ENCODE measurements around the gene SUMO2. TPM values are rescaled to one million over a fixed set of nuclear protein-coding genes. Genes with fewer than 3 reads are reported as not detected.

The SUMO2 gene
- total and polyA plus RNA-seq, 2 donors from 2014 or later, result 279 to 315 TPM

- H3K36me3 ChIP-seq (ENCODE audit: control insufficient read depth in 2 of 3, insufficient read depth in 3 of 3, low read length in 3 of 3), result peaks cover 0 to 8% (median 2%) of the 10 kb centered on the region in 3 donors
- no peaks in the 10 kb centered on the region for H3K9me3 ChIP-seq (ENCODE audit: control insufficient read depth in 2 of 3, insufficient read depth in 1 of 3, low read length in 3 of 3)
- H3K27me3 ChIP-seq (ENCODE audit: control insufficient read depth, insufficient read depth, low read length), result no peaks in the 10 kb centered on the region
- no peak overlapping the region for H3K27ac ChIP-seq (ENCODE audit: low read depth in 2 of 2, low read length in 2 of 2)
- intact Hi-C loops (cut with DNase I), result no loop called here
- H3K9ac ChIP-seq (ENCODE audit: low read length in 3 of 3), result no peak overlapping the region
- no peak for TF ChIP-seq CTCF (IDR thresholded peaks at IDR 0.05; ENCODE audit: borderline replicate concordance, extremely low read depth, insufficient read depth)
- no peak overlapping the region for H3K4me3 ChIP-seq (ENCODE audit: low read length in 3 of 3)
- no peak for FAIRE-seq
- DNase-seq, result no peak
- H3K4me1 ChIP-seq (ENCODE audit: control insufficient read depth in 2 of 3, insufficient read depth in 2 of 3, low read depth in 1 of 3, low read length in 3 of 3), result peaks cover 0 to 8% (median 0%) of the 10 kb centered on the region in 3 donors
Measured at GRCh38 chr17:75118307-75118706, 64.5 kb downstream of the SUMO2 start.

- DNase-seq, result peak in 1 of 5 donors; percentile 35
- no peaks in the 10 kb centered on the region for H3K27me3 ChIP-seq (ENCODE audit: control insufficient read depth, insufficient read depth, low read length)
- H3K36me3 ChIP-seq (ENCODE audit: control insufficient read depth in 2 of 3, insufficient read depth in 3 of 3, low read length in 3 of 3), result peaks cover 0 to 8% (median 2%) of the 10 kb centered on the region in 3 donors
- H3K4me1 ChIP-seq (ENCODE audit: control insufficient read depth in 2 of 3, insufficient read depth in 2 of 3, low read depth in 1 of 3, low read length in 3 of 3), result peaks cover 0 to 8% (median 0%) of the 10 kb centered on the region in 3 donors
- H3K4me3 ChIP-seq (ENCODE audit: low read length in 3 of 3), result no peak overlapping the region
- TF ChIP-seq CTCF (IDR thresholded peaks at IDR 0.05; ENCODE audit: borderline replicate concordance, extremely low read depth, insufficient read depth), result no peak
- no peak overlapping the region for H3K9ac ChIP-seq (ENCODE audit: low read length in 3 of 3)
- no peaks in the 10 kb centered on the region for H3K9me3 ChIP-seq (ENCODE audit: control insufficient read depth in 2 of 3, insufficient read depth in 1 of 3, low read length in 3 of 3)
- intact Hi-C loops (cut with DNase I), result no loop called here
- H3K27ac ChIP-seq (ENCODE audit: low read depth in 2 of 2, low read length in 2 of 2), result no peak overlapping the region
- FAIRE-seq, result no peak
Measured at GRCh38 chr17:75116737-75117136, 66.0 kb downstream of the SUMO2 start.

Other genes starting within 250 kb of the SUMO2 start
- not detected for gene OTOP3, start 247.1 kb downstream of the SUMO2 start, total RNA-seq
- gene OTOP3, start 247.1 kb downstream of the SUMO2 start, polyA plus RNA-seq (ENCODE audit: insufficient read depth, low read depth, low replicate concordance), result not detected
- 32.6 TPM for gene HID1, start 210.2 kb downstream of the SUMO2 start, total RNA-seq
- gene HID1, start 210.2 kb downstream of the SUMO2 start, polyA plus RNA-seq (ENCODE audit: insufficient read depth, low read depth, low replicate concordance), result 13.6 TPM
- gene CDR2L, start 195.3 kb downstream of the SUMO2 start, total RNA-seq, result 29.3 TPM
- 12.5 TPM for gene CDR2L, start 195.3 kb downstream of the SUMO2 start, polyA plus RNA-seq (ENCODE audit: insufficient read depth, low read depth, low replicate concordance)
- gene MRPL58, start 170.3 kb downstream of the SUMO2 start, total RNA-seq, result 23.1 TPM
- gene MRPL58, start 170.3 kb downstream of the SUMO2 start, polyA plus RNA-seq (ENCODE audit: insufficient read depth, low read depth, low replicate concordance), result 84.5 TPM
- 261 TPM for gene ATP5PD, start 136.0 kb downstream of the SUMO2 start, total RNA-seq
- gene ATP5PD, start 136.0 kb downstream of the SUMO2 start, polyA plus RNA-seq (ENCODE audit: insufficient read depth, low read depth, low replicate concordance), result 916 TPM
- gene KCTD2, start 135.7 kb downstream of the SUMO2 start, total RNA-seq, result 30.2 TPM
- gene KCTD2, start 135.7 kb downstream of the SUMO2 start, polyA plus RNA-seq (ENCODE audit: insufficient read depth, low read depth, low replicate concordance), result 26.0 TPM
- gene SLC16A5, start 95.0 kb downstream of the SUMO2 start, total RNA-seq, result 184 TPM
- gene SLC16A5, start 95.0 kb downstream of the SUMO2 start, polyA plus RNA-seq (ENCODE audit: insufficient read depth, low read depth, low replicate concordance), result 28.4 TPM
- 31.8 TPM for gene ARMC7, start 73.0 kb downstream of the SUMO2 start, total RNA-seq
- 35.1 TPM for gene ARMC7, start 73.0 kb downstream of the SUMO2 start, polyA plus RNA-seq (ENCODE audit: insufficient read depth, low read depth, low replicate concordance)
- 59.4 TPM for gene NT5C, start 51.2 kb downstream of the SUMO2 start, total RNA-seq
- gene NT5C, start 51.2 kb downstream of the SUMO2 start, polyA plus RNA-seq (ENCODE audit: insufficient read depth, low read depth, low replicate concordance), result 74.9 TPM
- gene JPT1, start 28.4 kb downstream of the SUMO2 start, total RNA-seq, result 76.4 TPM
- gene JPT1, start 28.4 kb downstream of the SUMO2 start, polyA plus RNA-seq (ENCODE audit: insufficient read depth, low read depth, low replicate concordance), result 122 TPM
- 67.1 TPM for gene NUP85, start 22.7 kb upstream of the SUMO2 start, total RNA-seq
- 23.9 TPM for gene NUP85, start 22.7 kb upstream of the SUMO2 start, polyA plus RNA-seq (ENCODE audit: insufficient read depth, low read depth, low replicate concordance)
- 49.2 TPM for gene GGA3, start 78.6 kb upstream of the SUMO2 start, total RNA-seq
- 8.0 TPM for gene GGA3, start 78.6 kb upstream of the SUMO2 start, polyA plus RNA-seq (ENCODE audit: insufficient read depth, low read depth, low replicate concordance)
- 46.4 TPM for gene MRPS7, start 78.9 kb upstream of the SUMO2 start, total RNA-seq
- 134 TPM for gene MRPS7, start 78.9 kb upstream of the SUMO2 start, polyA plus RNA-seq (ENCODE audit: insufficient read depth, low read depth, low replicate concordance)
- gene MIF4GD, start 88.3 kb upstream of the SUMO2 start, total RNA-seq, result 30.1 TPM
- gene MIF4GD, start 88.3 kb upstream of the SUMO2 start, polyA plus RNA-seq (ENCODE audit: insufficient read depth, low read depth, low replicate concordance), result 28.2 TPM
- gene SLC25A19, start 106.5 kb upstream of the SUMO2 start, total RNA-seq, result 11.2 TPM
- gene SLC25A19, start 106.5 kb upstream of the SUMO2 start, polyA plus RNA-seq (ENCODE audit: insufficient read depth, low read depth, low replicate concordance), result 15.3 TPM
- gene GRB2, start 222.7 kb upstream of the SUMO2 start, total RNA-seq, result 119 TPM
- gene GRB2, start 222.7 kb upstream of the SUMO2 start, polyA plus RNA-seq (ENCODE audit: insufficient read depth, low read depth, low replicate concordance), result 65.3 TPM